Astrocyte of the hippocampus (primary cell): ENCODE measurements around the gene SLC5A10.
"Not testable (repeated sequence)": the region's sequence is repeated elsewhere in the genome, so short reads cannot be mapped to it uniquely, and the experiment has no call there.

Source experiments
- DNase-seq: peaks from one replicate; pipeline ENCODE4 v3.0.0; 2011; ENCODE audit warnings: low read depth, low spot score

SLC5A10 gene

DNA sequence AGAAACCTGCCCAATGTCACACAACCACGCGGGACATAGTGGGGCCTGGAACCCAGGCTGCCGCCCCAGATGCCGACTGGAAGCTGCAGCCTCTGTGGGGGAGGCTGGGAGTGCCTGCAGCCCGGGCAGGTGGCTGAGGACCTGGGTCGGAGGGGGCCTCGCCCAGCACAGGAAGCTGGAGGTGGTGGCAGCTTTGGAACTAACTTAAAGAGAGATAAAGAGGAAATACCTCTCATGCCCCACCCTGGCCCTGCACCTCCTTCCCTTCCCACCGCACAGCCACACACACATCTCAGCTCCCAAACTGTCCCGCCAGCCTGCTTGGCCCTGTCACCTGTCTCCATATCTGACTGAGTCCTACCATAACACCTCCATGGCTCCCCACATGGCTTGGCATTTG lies 88.4 kb downstream of the SLC5A10 start:
- DNase-seq, result not testable (repeated sequence)

DNA sequence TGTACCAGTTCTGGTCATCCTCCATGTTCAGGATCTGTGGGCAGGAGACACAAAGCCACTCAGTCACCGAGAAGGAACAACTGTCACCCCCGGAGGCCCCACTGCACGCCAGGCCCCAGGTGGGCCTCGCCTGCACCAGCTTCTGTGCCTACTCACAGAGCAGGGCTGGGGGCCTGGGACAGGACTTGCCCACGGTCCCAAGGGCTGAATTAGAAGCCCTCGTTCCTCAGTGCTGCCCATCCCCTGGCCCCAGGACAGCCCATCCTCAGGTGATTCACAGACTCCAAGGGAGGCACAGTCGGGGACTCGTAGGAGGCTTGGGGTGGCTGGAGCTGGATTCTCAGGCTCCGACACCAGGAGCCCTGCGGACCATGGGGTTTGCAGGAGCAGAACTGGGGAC lies 89.9 kb downstream of the SLC5A10 start:
- DNase-seq, result not testable (repeated sequence)

DNA sequence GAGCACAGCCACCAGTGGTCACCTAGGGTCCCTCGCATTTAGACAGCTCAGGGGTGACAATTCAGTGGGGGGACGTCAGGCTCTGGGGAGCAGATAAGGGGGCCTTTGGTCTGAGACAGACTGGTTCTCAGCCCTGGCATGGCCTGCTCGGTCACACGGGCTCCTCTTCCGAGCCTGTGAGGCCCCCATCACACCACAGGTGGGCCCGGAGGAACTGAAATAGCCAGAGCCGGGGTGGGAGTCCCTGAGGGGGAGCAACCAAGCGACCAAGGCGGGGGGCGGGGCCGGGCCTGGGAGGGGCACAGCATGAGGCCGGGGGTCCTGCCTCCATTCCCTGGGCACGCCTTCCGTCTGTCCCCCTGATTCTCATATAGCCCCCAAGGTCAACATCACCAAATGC lies 90.4 kb downstream of the SLC5A10 start:
- DNase-seq, result not testable (repeated sequence)

DNA sequence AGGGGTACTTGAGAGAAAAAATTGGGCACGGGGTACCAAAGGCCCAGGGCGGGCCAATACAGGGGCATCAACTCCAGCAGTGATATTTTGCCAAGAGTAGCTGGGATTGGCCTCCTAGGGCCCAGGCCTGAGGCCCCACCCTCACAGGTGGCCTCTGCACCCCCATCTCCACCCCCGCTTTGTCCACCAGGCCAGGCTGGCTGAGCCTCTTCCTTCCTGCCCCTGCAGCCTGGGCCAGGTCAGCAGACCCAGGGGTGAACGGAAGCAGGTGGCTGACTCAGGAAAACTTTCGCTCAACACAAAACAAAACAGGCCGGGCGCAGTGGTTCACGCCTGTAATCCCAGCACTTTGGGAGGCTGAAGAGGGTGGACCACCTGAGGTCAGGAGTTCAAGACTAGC lies 91.1 kb downstream of the SLC5A10 start:
- DNase-seq, result not testable (repeated sequence)

DNA sequence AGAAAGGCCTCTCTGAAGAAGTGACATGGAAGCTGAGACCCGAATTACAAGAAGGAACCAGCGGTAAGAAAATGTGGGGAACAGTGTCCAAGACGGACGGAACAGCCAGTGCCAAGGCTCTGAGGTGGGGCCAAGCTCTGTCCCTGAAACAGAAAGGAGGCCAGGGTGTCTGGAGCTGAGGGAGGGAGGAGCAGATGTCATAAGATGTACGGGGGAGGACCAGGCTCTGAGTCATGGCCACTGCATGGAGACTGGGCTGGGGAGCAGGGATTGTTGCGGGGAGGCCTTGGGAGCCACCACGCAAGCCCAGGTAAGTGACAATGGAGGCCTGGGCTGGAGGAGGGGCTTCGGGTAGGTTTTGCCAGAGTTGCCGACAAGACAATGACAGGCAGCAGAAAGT lies 92.7 kb downstream of the SLC5A10 start:
- DNase-seq, result not testable (repeated sequence)

DNA sequence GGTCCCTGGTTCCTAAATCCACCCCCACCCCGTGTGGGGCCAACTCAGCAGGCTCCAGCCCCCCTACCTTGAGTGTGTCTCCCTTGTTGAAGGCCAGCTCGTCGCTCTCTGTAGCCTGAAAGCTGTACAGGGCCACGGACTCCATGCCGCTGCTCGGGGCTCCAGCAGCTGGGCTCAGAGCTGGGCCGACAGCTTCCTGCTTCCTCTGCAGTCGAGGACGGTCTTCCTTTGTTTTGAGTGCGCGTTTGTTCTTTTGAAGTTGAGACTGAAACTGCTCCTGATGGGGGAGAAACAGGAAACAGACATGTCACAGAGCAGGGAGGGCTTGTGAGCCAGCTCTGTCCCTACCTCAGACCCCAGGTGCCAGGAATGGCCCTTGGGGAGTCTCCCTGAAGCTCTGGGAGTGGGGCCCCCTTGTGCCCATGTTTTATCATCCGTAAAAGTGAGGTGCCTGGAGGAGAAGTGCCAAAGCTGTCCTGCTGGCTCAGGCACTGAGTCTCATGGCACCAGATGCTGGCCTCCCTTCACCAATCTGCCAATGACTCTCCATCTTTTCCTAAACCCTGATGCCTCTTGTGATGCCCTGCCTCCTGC lies 94.9 kb downstream of the SLC5A10 start, which contains the start of gene GRAP:
TSS of gene GRAP (minus strand) at position 176 of the 594 bp plus-strand sequence. CDS start at position 145, 31 bp downstream.
- DNase-seq, result not testable (repeated sequence)

DNA sequence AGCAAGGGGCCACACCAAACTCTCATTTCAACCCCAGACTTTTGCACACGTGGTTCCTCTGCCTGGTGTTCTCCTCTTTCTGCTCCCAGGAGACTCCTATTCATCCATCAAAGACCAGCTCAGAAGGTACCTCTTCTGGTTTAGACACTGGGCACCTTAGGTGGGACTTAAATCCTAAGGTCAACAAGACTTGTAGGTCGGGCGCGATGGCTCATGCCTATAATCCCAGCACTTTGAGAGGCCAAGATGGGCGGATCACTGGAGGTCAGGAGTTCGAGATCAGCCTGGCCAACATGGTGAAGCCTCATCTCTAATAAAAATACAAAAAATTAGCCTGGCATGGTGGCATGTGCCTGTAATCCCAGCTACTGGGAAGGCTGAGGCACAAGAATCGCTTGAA lies 95.5 kb downstream of the SLC5A10 start:
- DNase-seq, result not testable (repeated sequence)

DNA sequence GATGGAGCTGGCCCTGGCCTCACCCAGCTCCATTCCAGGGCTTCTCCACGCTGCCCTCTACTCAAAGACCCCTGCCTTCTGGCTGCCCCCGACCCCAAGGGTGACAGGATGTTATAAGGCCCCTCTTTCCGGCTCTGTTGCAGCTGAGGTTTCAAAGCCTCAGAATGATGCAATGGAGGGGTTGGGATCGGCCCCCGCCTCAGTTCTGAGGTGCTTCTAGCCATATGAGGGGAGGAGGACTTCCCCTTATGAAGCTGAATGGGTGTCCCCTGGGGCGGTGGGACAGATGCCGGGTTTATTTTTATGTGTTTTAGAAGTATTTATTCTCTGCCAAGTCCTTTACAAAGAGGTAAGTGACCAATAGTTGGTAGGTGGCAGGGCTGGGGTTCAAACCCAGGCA lies 96.9 kb downstream of the SLC5A10 start:
- DNase-seq, result not testable (repeated sequence)

DNA sequence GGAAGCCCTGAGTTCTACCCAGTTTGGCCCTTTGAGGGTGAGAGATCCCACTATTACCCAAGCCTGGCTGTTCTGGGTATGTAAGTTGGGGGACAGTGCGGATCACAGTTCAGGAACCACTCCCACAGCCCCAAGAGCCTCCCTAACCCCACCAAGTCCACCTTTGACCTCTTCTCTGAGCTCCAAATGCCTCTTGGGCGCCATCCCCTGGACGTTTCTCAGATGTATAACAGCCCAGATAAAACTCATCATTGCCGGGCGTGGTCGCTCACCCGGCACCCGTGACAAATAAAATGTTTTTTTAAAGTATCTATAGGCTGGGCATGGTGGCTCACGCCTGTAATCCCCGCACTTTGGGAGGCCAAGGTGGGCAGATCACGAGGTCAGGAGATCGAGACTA lies 103.5 kb downstream of the SLC5A10 start:
- DNase-seq, result not testable (repeated sequence)

DNA sequence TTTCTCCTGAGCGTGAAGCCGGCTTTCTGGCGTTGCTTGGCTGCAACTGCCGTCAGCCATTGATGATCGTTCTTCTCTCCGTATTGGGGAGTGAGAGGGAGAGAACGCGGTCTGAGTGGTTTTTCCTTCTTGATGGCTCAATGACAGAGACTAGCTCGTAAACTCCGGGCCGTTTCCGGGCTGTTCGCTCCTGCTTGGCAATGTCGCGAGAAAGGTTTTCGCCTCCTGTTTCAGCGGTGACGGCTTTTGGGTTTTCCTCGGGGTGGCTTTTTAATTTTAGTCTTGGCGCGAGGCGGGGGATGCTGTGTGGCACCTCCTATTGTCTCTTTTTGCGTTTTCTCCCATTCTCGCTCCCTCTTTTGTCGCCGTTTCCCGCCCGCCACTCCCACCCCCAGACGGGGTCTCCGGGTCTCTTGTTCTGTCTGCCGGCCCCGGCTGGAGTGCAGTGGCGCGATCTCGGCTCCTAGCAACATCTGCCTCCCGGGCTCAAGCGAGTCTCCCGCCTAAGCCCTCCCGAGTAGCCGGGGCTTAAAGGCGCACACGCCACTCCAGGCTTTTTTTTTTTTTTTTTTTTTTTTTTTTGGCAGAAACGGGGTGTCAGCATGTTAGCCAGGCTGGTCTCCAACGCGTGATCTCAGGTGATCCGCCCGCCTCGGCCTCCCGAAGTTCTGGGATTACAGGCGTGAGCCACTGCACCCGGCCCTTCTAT lies 110.2 kb downstream of the SLC5A10 start:
- not testable (repeated sequence) for DNase-seq

DNA sequence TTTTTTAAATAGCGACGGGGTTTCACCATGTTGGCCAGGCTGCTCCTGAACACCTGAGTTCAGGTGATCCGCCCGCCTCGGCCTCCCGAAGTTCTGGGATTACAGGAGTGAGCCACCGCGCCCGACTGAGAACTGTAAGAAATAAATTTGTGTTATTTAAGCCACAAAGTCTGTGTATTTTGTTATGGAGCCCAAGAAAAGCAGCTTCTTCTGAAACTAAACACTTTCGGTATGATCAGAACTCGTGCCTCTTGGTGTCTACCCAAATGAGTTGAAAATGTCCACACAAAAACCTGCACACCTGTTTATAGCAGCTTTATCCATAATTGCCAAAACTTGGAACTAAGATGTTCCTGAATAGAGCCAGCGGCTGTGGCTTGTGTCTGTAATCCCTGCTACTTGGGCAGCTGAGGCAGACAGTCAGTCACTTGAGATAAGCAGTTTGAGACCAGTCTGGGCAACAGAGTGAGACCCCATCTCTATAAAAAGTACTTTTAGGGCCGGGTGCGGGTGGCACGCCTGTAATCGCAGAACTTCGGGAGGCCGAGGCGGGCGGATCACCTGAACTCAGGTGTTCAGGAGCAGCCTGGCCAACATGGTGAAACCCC lies 110.9 kb downstream of the SLC5A10 start:
- DNase-seq, result not testable (repeated sequence)

DNA sequence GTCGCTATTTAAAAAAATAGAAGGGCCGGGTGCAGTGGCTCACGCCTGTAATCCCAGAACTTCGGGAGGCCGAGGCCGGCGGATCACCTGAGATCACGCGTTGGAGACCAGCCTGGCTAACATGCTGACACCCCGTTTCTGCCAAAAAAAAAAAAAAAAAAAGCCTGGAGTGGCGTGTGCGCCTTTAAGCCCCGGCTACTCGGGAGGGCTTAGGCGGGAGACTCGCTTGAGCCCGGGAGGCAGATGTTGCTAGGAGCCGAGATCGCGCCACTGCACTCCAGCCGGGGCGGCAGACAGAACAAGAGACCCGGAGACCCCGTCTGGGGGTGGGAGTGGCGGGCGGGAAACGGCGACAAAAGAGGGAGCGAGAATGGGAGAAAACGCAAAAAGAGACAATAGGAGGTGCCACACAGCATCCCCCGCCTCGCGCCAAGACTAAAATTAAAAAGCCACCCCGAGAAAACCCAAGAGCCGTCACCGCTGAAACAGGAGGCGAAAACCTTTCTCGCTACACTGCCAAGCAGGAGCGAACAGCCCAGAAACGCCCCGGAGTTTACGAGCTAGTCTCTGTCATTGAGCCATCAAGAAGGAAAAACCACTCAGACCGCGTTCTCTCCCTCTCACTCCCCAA lies 111.5 kb downstream of the SLC5A10 start:
- not testable (repeated sequence) for DNase-seq

DNA sequence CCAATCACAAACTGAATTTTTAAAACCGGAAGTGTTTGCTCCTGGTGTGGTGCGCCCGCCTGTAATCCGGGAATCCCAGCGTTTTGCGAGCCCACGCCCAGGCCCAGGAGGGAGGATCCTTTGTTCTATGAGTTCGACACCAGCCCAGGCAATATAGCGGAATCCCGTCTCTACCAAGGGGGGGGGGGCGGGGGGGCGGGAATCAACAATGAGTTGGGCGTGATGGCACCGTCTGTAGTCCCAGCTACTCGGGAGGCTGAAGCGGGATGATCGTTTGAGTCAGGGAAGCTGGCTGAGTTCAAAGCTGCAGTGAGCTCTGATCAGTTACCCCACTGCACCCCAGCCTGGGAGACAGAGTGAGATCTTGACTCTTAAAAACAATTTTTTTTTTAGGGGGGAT lies 112.4 kb downstream of the SLC5A10 start:
- DNase-seq, result peak; percentile 7

DNA sequence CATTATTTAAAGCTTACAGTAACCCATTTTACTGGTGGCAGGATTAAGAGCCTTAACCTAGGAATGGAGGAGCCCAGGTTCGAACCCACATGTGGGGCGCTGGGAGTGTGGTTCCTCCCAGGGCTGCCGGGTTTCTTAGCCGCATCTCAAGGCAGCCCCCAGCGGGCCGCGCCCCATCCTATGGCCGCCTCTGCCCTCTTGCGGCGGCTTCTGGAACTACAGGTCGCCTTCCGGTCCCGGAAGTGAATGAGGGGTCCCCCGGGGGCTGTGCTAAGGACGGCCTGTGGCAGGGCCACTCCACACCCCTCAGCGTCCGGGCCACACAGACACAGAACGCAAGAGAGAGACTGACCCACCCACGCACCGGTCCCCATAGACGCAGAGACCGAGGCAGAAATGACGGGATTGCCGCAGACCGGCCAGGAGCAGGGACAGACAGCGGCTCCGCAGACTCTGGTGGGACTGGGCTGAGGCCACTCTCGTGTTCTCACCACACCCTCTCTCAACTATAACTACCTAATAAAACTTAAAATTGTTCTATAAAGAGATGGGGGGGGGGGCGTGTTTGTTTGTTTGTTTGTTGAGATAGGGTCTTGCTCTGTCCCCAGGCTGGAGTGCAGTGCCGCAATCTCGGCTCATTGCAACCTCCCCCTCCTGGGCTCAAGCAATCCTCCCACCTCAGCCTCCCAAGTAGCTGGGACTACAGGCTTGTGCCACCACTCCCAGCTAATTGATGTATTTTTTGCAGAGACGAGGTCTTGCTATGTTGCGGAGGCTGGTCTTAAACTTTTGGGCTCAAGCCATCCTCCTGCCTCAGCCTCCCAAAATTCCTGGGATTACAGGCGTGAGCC lies 118.6 kb downstream of the SLC5A10 start:
- not testable (repeated sequence) for DNase-seq
